H9 (cell line): ENCODE measurements around the gene RHOC. TPM values are rescaled to one million over a fixed set of nuclear protein-coding genes. Genes with fewer than 3 reads are reported as not detected.

Experiments used
- DNase-seq: peaks from one replicate; pipeline ENCODE4 v3.0.0-alpha.2; 2017
- H2AFZ ChIP-seq: one replicate; pipeline ENCODE4 v1.6.1; 2013; ENCODE audit warnings: mild to moderate bottlenecking, low read length, control low read depth, moderate library complexity
- H2AK5ac ChIP-seq: 2 replicates; pipeline ENCODE4 v1.6.1; 2013; ENCODE audit warnings: low read length, control low read depth, mixed read lengths; ENCODE audit not compliant: insufficient read length
- H2BK120ac ChIP-seq: one replicate; pipeline ENCODE4 v1.6.1; 2013; ENCODE audit warnings: low read depth, mild to moderate bottlenecking, low read length, control low read depth, inconsistent platforms; ENCODE audit not compliant: poor library complexity, severe bottlenecking
- H2BK12ac ChIP-seq: 2 replicates; pipeline ENCODE4 v1.6.1; 2013; ENCODE audit warnings: low read length, control low read depth, mixed read lengths, low read depth; ENCODE audit not compliant: insufficient read length
- H2BK15ac ChIP-seq: 2 replicates; pipeline ENCODE4 v1.6.1; 2013; ENCODE audit warnings: low read depth, low read length, control low read depth
- H2BK20ac ChIP-seq: one replicate; pipeline ENCODE4 v1.6.1; 2013; ENCODE audit warnings: low read depth, mild to moderate bottlenecking, low read length, control low read depth, inconsistent platforms; ENCODE audit not compliant: poor library complexity, severe bottlenecking
- H2BK5ac ChIP-seq: 2 replicates; pipeline ENCODE4 v1.6.1; 2013; ENCODE audit warnings: low read length, control low read depth, mixed read lengths; ENCODE audit not compliant: insufficient read length
- H3K14ac ChIP-seq: 2 replicates; pipeline ENCODE4 v1.6.1; 2013; ENCODE audit warnings: low read length, control low read depth; ENCODE audit not compliant: insufficient read depth
- H3K18ac ChIP-seq: 2 replicates; pipeline ENCODE4 v1.6.1; 2013; ENCODE audit warnings: low read depth, mild to moderate bottlenecking, mixed read lengths, low read length, control low read depth; ENCODE audit not compliant: insufficient read length
- H3K23ac ChIP-seq: 2 replicates; pipeline ENCODE4 v1.6.1; 2013; ENCODE audit warnings: low read length, control low read depth, mixed read lengths, low read depth; ENCODE audit not compliant: insufficient read length
- H3K23me2 ChIP-seq: 2 replicates; pipeline ENCODE4 v1.6.1; 2013; ENCODE audit warnings: low read depth, mild to moderate bottlenecking, mixed read lengths, low read length, control low read depth; ENCODE audit not compliant: insufficient read length, poor library complexity, severe bottlenecking
- H3K27ac ChIP-seq: 2 replicates; pipeline ENCODE4 v1.5.1; 2013; ENCODE audit warnings: low read length, control low read depth, mixed read lengths, low read depth; ENCODE audit not compliant: insufficient read length
- H3K27me3 ChIP-seq: 2 replicates; pipeline ENCODE4 v1.6.1; 2013; ENCODE audit warnings: low read length, control low read depth, inconsistent platforms; ENCODE audit not compliant: insufficient read depth
- H3K4ac ChIP-seq: 2 replicates; pipeline ENCODE4 v1.6.1; 2013; ENCODE audit warnings: low read depth, mild to moderate bottlenecking, control low read depth, inconsistent platforms, low read length, moderate library complexity
- H3K4me1 ChIP-seq: 2 replicates; pipeline ENCODE4 v1.6.1; 2013; ENCODE audit warnings: low read length, control low read depth, inconsistent platforms; ENCODE audit not compliant: insufficient read depth
- H3K4me2 ChIP-seq: 2 replicates; pipeline ENCODE4 v1.6.1; 2013; ENCODE audit warnings: low read length, control low read depth, mixed read lengths; ENCODE audit not compliant: insufficient read length, insufficient read depth
- H3K56ac ChIP-seq: 2 replicates; pipeline ENCODE4 v1.6.1; 2013; ENCODE audit warnings: low read depth, mild to moderate bottlenecking, mixed read lengths, low read length, control low read depth; ENCODE audit not compliant: insufficient read length
- H3K79me1 ChIP-seq: 2 replicates; pipeline ENCODE4 v1.6.1; 2013; ENCODE audit warnings: low read depth, mild to moderate bottlenecking, moderate library complexity, low read length, control low read depth, inconsistent platforms; ENCODE audit not compliant: insufficient read depth, poor library complexity, severe bottlenecking
- H3K79me2 ChIP-seq: 2 replicates; pipeline ENCODE4 v1.6.1; 2013; ENCODE audit warnings: low read length, control low read depth, inconsistent platforms; ENCODE audit not compliant: insufficient read depth
- H3K9ac ChIP-seq: 2 replicates; pipeline ENCODE4 v1.6.1; 2013; ENCODE audit warnings: low read length, control low read depth, mixed read lengths; ENCODE audit not compliant: insufficient read length; ENCODE audit errors: extremely low read depth
- H3K9me3 ChIP-seq: one replicate; pipeline ENCODE4 v1.6.1; 2013; ENCODE audit warnings: low read depth, low read length, inconsistent platforms; ENCODE audit not compliant: control insufficient read depth
- H3T11ph ChIP-seq: one replicate; pipeline ENCODE4 v1.6.1; 2013; ENCODE audit warnings: mild to moderate bottlenecking, low read length, control low read depth, inconsistent platforms
- H4K20me1 ChIP-seq: one replicate; pipeline ENCODE4 v1.6.1; 2013; ENCODE audit not compliant: control insufficient read depth, insufficient read length, insufficient read depth
- H4K5ac ChIP-seq: 2 replicates; pipeline ENCODE4 v1.6.1; 2013; ENCODE audit warnings: low read depth, mild to moderate bottlenecking, mixed read lengths, low read length, control low read depth; ENCODE audit not compliant: insufficient read length
- H4K8ac ChIP-seq: replicated peaks from 2 replicates; pipeline ENCODE4 v1.6.1; 2013; ENCODE audit warnings: low read length, control low read depth, mixed read lengths, low read depth; ENCODE audit not compliant: insufficient read length
- H4K91ac ChIP-seq: 2 replicates; pipeline ENCODE4 v1.6.1; 2013; ENCODE audit warnings: low read depth, mild to moderate bottlenecking, moderate library complexity, mixed read lengths, low read length, control low read depth; ENCODE audit not compliant: insufficient read length
- H3K27ac Mint-ChIP-seq, 3 experiments: 2 replicates in 2 of 3; 3 replicates in 1 of 3; pipeline ENCODE4 v1.8.0; 2020 to 2021; ENCODE audit warnings: mixed read lengths in 3 of 3, mild to moderate bottlenecking in 1 of 3, moderate library complexity in 1 of 3
- H3K27me3 Mint-ChIP-seq: 2 replicates; pipeline ENCODE4 v1.8.0; 2021; ENCODE audit warnings: low read depth, mild to moderate bottlenecking, moderate library complexity, mixed read lengths
- H3K36me3 Mint-ChIP-seq, 3 experiments: 2 replicates in 2 of 3; 3 replicates in 1 of 3; pipeline ENCODE4 v1.8.0; 2020 to 2021; ENCODE audit warnings: low read depth in 3 of 3, mixed read lengths in 3 of 3; ENCODE audit not compliant: insufficient read depth in 1 of 3
- H3K4me1 Mint-ChIP-seq, 2 experiments: 2 replicates each; pipeline ENCODE4 v1.8.0; 2020; ENCODE audit warnings: mixed read lengths in 2 of 2
- H3K4me3 Mint-ChIP-seq, 2 experiments: 2 replicates in 1 of 2; 3 replicates in 1 of 2; pipeline ENCODE4 v1.8.0; 2020 to 2021; ENCODE audit warnings: mild to moderate bottlenecking in 2 of 2, mixed read lengths in 2 of 2, moderate library complexity in 1 of 2
- H3K9me3 Mint-ChIP-seq, 2 experiments: 2 replicates in 1 of 2; 3 replicates in 1 of 2; pipeline ENCODE4 v1.8.0; 2020; ENCODE audit warnings: mild to moderate bottlenecking in 2 of 2, mixed read lengths in 2 of 2, moderate library complexity in 1 of 2
- WGBS: extraction: QIAGEN DNeasy Blood & Tissue Kit; methylation state at CpG from one replicate; pipeline ENCODE4 v1.1.7; 2013; ENCODE audit warnings: missing lambda C conversion rate, low lambda C conversion rate, mixed read lengths; ENCODE audit not compliant: insufficient read length; ENCODE audit errors: extremely low coverage; 5-methylcytosine and 5-hydroxymethylcytosine counted together
- total RNA-seq: library from RNA; stranded (reverse); gene quantifications from 2 replicates; pipeline ENCODE4 v1.2.1, GENCODE V29; 2021
- TF ChIP-seq, protein P1 (sequence below): fragments of 200-600 bp; sonication (generic); conservative IDR thresholded peaks from 3 replicates; pipeline ENCODE4 v1.8.0; 2021; ENCODE audit warnings: antibody characterized with exemption, mild to moderate bottlenecking

RHOC gene
- total RNA-seq, 1 experiment from 2014 or later: 68.9 TPM

DNA sequence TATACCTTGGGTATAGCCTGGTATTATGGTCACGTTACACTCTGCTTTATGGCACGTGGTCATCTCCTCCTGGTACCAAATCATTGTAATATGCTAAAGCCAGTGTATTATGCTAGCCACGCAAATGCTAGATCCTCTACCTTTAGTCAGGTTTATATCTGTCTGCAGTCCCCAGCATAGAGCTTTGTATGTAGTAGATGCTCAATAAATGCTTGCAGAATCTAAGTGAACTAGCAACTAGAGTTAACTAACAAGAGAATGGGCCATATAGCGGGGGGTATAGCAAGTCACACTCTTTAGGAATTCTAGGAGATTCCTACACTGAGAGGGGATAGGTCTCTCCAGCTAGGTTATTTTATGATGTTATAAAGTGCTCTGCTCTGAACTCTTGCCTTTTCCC lies 29.4 kb downstream of the RHOC start:
- no peak overlapping the region for H3K4me2 ChIP-seq
- H3K18ac ChIP-seq: no peak overlapping the region
- DNase-seq: no peak
- H2BK15ac ChIP-seq: no peak overlapping the region
- no CpG with 5 or more reads among the region's 4 CpGs for WGBS
- H3K14ac ChIP-seq: no peak overlapping the region
- H3K36me3 Mint-ChIP-seq: peaks cover 3 to 23% (median 9%) of the 10 kb centered on the region in 3 experiments; a peak in 4 of 7 replicates
- H3K27me3 Mint-ChIP-seq: peaks cover 12% of the 10 kb centered on the region
- no peak overlapping the region for H2BK5ac ChIP-seq
- no peaks in the 10 kb centered on the region for H3K9me3 ChIP-seq
- no peak overlapping the region for H3K27ac ChIP-seq
- no peak overlapping the region for H4K91ac ChIP-seq
- peaks cover 2% of the 10 kb centered on the region; the same call in 1 of the 2 replicates for H3K4me1 ChIP-seq
- H3K9ac ChIP-seq: no peak overlapping the region
- peaks cover 26 to 31% of the 10 kb centered on the region in 2 experiments for H3K4me1 Mint-ChIP-seq
- H3K27ac Mint-ChIP-seq: no peak overlapping the region
- H3K56ac ChIP-seq: no peak overlapping the region
- no peak overlapping the region for H4K5ac ChIP-seq
- no peak overlapping the region for H2BK12ac ChIP-seq
- H2AK5ac ChIP-seq: no peak overlapping the region
- no peak overlapping the region for H2BK20ac ChIP-seq
- H3T11ph ChIP-seq: no peak overlapping the region
- peaks cover 5% of the 10 kb centered on the region; the same call in 1 of the 2 replicates for H3K79me2 ChIP-seq
- TF ChIP-seq, protein P1, sequence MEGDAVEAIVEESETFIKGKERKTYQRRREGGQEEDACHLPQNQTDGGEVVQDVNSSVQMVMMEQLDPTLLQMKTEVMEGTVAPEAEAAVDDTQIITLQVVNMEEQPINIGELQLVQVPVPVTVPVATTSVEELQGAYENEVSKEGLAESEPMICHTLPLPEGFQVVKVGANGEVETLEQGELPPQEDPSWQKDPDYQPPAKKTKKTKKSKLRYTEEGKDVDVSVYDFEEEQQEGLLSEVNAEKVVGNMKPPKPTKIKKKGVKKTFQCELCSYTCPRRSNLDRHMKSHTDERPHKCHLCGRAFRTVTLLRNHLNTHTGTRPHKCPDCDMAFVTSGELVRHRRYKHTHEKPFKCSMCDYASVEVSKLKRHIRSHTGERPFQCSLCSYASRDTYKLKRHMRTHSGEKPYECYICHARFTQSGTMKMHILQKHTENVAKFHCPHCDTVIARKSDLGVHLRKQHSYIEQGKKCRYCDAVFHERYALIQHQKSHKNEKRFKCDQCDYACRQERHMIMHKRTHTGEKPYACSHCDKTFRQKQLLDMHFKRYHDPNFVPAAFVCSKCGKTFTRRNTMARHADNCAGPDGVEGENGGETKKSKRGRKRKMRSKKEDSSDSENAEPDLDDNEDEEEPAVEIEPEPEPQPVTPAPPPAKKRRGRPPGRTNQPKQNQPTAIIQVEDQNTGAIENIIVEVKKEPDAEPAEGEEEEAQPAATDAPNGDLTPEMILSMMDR: no peak
- no peak overlapping the region for H3K23ac ChIP-seq
- no peak overlapping the region for H2AFZ ChIP-seq
- no peaks in the 10 kb centered on the region for H3K9me3 Mint-ChIP-seq
- no peak overlapping the region for H2BK120ac ChIP-seq
- H3K4ac ChIP-seq: no peak overlapping the region
- no peaks in the 10 kb centered on the region for H3K79me1 ChIP-seq
- H3K23me2 ChIP-seq: peaks cover 14% of the 10 kb centered on the region
- H3K4me3 Mint-ChIP-seq: no peak overlapping the region
- H4K8ac ChIP-seq: no peak overlapping the region
- H3K27me3 ChIP-seq: peaks cover 6% of the 10 kb centered on the region; the same call in 1 of the 2 replicates
- no peaks in the 10 kb centered on the region for H4K20me1 ChIP-seq
